Measurements from ENCODE around the gene GSTM3. TPM values are rescaled to one million over a fixed set of nuclear protein-coding genes. Genes with fewer than 3 reads are reported as not detected.

The GSTM3 gene
- total RNA-seq, 5 donors from 2014 or later (not counting 1 experiment from before 2014, with no cell fraction given): 8.4 to 17.1 (median 10.3) TPM

DNA sequence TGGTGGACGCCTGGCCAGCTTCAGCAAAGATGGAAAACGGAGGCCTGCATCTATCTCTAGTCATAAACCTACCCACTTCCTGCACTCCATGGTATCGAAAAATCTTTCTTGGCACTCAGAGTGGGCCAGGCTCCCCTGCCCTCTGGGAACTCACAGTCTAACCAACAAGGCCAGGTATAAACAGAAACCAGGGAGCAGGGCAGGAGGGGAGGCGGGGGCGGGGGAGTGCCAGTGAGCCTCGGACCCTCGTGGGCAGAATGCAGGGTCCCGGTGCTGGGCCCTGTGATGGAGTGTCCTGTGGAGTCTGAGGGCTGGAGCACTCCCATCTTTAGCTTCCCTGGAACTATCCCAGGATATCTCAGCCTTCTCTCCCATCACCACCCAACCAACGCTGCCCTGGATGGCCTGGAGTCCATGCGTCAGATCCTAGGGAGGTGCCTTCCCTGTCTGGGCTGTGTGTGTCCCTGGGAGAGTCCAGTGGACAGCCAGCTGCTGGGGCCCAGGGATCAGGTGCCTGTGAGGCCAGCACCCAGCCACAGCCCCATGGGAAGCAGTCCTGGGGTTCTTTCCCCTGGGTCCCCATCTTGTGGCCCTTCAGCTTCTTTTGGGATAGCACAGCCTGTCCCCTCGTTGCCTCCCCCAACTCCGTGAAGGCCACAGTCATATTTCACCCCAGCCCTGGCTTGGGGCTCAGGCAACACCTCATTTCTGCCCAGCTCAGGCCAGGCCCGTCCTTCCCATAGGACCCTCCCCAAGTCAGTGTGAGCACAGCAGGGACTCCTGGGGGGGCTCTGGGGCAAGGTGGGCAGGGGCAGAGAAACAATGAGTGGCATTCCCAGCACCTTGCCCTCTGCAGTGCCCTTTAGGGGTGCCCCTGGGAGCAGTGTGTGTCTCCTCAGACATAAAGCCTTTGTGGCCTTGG lies 24.0 kb upstream of the GSTM3 start:
- ATAC-seq (replicated peaks in 1 of 4) (no peak), DNase-seq (peak in 1 of 35 experiments; percentile 24)
- Mint-ChIP-seq H3K9me3 (no peaks in the 10 kb centered on the region), H3K36me3 (no peaks in the 10 kb centered on the region), H3K27me3 (peaks cover 0 to 1% of the 10 kb centered on the region in 2 donors), H3K4me1 (no peaks in the 10 kb centered on the region), H3K27ac (no peak overlapping the region), H3K4me3 (no peak overlapping the region)
- H3K4me1 ChIP-seq (ENCODE audit: control insufficient read depth in 1 of 2, extremely low read depth in 1 of 2, insufficient read depth in 2 of 2, low read length in 2 of 2): no peaks in the 10 kb centered on the region
- H3K9me3 ChIP-seq: no peaks in the 10 kb centered on the region
- ChIA-PET CTCF (interaction anchor here in 1 of 2 donors (0.6 kb wide), 2 partner anchors 255 to 266 kb away, joined by 3 read pairs; no protein-coding TSS in a partner anchor), POLR2A (no interaction called here)
- H3K27ac ChIP-seq (ENCODE audit: low read length): no peak overlapping the region
- no peak overlapping the region for H3K4me3 ChIP-seq (ENCODE audit: control insufficient read depth in 1 of 2, extremely low read depth in 1 of 2, low read length in 1 of 2)
- H3K27me3 ChIP-seq (replicated peaks in 1 of 2; ENCODE audit: control insufficient read depth in 2 of 2, extremely low read depth in 1 of 2, insufficient read depth in 2 of 2, low read length in 1 of 2): peaks cover 0 to 27% of the 10 kb centered on the region in 2 experiments
- H3K36me3 ChIP-seq (ENCODE audit: control insufficient read depth in 2 of 2, extremely low read depth in 1 of 2, insufficient read depth in 1 of 2, low read length in 1 of 2): no peaks in the 10 kb centered on the region
- WGBS (ENCODE audit: insufficient coverage): 76% methylated on average over 5 of the region's 13 CpGs

DNA sequence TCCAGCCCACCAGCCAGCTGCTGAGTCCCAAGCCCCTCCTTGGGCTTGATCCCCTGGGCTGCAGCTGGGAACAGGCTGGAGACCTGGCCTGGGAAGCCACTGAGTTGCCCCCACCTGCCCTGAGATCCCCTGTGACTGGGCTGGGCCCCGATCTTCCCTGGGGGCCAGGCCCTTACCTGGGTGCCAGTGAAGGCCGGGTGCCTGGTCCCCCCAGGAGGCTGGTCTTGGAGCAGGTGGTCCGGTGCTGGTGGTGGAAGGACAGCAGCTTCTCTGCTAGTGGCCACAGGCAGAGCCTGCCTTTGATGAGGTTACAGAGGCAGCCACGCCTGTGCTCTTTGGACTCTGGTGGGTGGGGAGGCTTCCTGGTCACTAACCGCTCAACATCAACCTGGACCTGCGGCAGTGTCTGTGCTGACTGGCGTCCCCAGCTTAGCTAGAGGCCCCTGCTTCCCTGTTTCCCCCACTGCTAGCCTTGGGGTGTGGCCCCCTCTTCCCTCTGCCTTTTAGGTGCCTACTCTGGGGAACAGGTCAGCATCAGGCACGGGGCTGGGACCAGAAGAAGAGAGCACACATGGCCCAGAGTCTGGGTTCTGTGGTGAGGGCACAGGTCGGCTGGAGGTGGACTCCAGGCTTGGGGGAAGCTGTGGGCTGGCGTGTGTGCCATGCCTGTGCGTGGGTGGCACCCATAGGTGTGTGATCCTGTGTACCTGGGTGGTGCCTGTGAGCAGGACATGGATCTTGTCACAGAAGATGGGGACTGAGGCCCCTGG lies 23.0 kb upstream of the GSTM3 start, which contains the start of gene EPS8L3:
TSS of gene EPS8L3 (minus strand) at position 278 of the 770 bp plus-strand sequence. CDS start 2,174 bp downstream, outside the sequence.
- no peak within 1 kb of the TSS for H3K27ac Mint-ChIP-seq
- Histone ChIP-seq H3K36me3 (ENCODE audit: control insufficient read depth in 2 of 2, extremely low read depth in 1 of 2, insufficient read depth in 1 of 2, low read length in 1 of 2) (no peaks in the 10 kb centered on the region), H3K27ac (ENCODE audit: low read length) (no peak within 1 kb of the TSS), H3K4me1 (ENCODE audit: control insufficient read depth in 1 of 2, extremely low read depth in 1 of 2, insufficient read depth in 2 of 2, low read length in 2 of 2) (no peaks in the 10 kb centered on the region), H3K4me3 (ENCODE audit: control insufficient read depth in 1 of 2, extremely low read depth in 1 of 2, low read length in 1 of 2) (no peak within 1 kb of the TSS), H3K27me3 (replicated peaks in 1 of 2; ENCODE audit: control insufficient read depth in 2 of 2, extremely low read depth in 1 of 2, insufficient read depth in 2 of 2, low read length in 1 of 2) (peaks cover 0 to 26% of the 10 kb centered on the region in 2 experiments), H3K9me3 (no peaks in the 10 kb centered on the region)
- DNase-seq (peak in 1 of 35 experiments; percentile 20), ATAC-seq (replicated peaks in 1 of 4) (no peak)
- H3K4me1 Mint-ChIP-seq: no peaks in the 10 kb centered on the region
- 66% methylated on average over 11 of the region's 11 CpGs for WGBS (ENCODE audit: insufficient coverage)
- no peaks in the 10 kb centered on the region for H3K36me3 Mint-ChIP-seq
- peaks cover 0 to 1% of the 10 kb centered on the region in 2 donors for H3K27me3 Mint-ChIP-seq
- H3K4me3 Mint-ChIP-seq: no peak within 1 kb of the TSS
- ChIA-PET CTCF (no interaction called here), POLR2A (no interaction called here)
- H3K9me3 Mint-ChIP-seq: no peaks in the 10 kb centered on the region

DNA sequence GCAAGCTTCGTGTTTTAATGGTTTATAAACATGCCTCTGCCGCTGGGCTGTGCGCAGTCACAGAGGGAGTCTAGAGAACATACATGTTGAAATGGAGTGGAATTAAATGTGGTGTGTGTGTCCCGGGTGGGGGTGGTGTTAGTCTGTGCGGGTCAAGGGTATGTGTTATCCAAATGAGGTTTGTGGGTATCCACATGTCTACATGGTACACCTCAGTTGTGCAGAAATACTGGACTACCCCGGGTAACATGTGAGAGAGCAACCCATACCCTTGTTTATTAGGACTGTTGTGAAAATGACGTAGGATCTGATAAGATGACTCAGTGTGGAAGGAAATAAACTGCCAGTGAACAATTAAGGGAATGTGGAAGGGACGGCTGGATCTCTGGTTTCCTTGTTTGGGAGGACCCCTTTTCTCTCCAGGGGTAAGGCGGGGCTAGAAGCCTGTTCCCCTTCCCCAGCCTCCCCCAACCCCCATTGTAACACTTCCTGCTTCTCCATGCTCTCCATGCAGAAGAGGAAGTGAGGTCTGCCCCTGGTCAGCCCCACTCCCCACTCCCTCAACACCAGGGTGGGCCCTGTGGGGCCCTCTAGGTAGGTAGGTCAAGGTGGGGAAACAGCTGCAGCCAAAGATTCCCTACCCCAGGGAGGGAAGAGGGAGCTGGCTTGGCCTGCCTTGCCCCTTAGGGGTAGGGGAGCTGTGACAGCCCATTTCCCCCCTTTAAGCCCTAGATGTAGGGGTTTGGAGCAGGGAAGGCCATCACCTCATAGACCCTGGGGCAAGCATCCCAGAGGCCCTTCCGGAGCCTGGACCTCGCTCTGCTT lies 22.2 kb upstream of the GSTM3 start:
- CTCF ChIA-PET: no interaction called here
- POLR2A ChIA-PET: no interaction called here

DNA sequence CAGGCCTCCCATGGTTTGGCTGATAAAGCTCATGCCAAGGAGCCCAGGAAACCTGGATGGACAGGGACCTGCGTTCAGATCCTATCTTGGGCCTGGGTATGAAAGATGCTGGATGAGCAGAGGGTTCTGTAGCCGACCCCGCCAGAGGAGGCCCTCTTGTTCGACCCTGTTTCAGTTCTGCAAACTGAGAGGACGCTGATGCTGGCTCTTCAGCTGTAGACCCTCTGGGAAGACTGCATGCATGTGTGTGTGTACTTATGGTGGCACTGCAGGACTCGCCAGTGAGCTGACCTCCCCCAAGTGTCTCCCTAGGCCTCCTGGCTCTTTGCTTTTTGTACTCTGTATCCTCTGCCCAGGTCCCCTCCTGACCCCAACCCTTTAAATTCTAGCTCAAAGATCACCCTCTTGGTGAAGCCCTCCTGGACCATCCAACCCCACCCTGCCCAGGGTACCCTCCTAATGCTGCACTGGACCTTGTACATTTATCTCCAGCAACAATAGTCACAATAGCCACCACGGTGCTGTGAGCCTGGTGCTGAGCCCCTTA lies 21.3 kb upstream of the GSTM3 start:
- DNase-seq (peak in 1 of 35 experiments; percentile 5), ATAC-seq (replicated peaks in 1 of 4) (no peak)
- WGBS (ENCODE audit: insufficient coverage): 91% methylated on average over 3 of the region's 7 CpGs
- no peaks in the 10 kb centered on the region for H3K36me3 Mint-ChIP-seq
- no peak overlapping the region for H3K4me3 ChIP-seq (ENCODE audit: control insufficient read depth in 1 of 2, extremely low read depth in 1 of 2, low read length in 1 of 2)
- no peak overlapping the region for H3K27ac Mint-ChIP-seq
- no peaks in the 10 kb centered on the region for H3K36me3 ChIP-seq (ENCODE audit: control insufficient read depth in 2 of 2, extremely low read depth in 1 of 2, insufficient read depth in 1 of 2, low read length in 1 of 2)
- ChIA-PET POLR2A (no interaction called here), CTCF (no interaction called here)
- no peak overlapping the region for H3K27ac ChIP-seq (ENCODE audit: low read length)
- H3K4me3 Mint-ChIP-seq: no peak overlapping the region
- no peaks in the 10 kb centered on the region for H3K4me1 ChIP-seq (ENCODE audit: control insufficient read depth in 1 of 2, extremely low read depth in 1 of 2, insufficient read depth in 2 of 2, low read length in 2 of 2)
- H3K27me3 ChIP-seq (replicated peaks in 1 of 2; ENCODE audit: control insufficient read depth in 2 of 2, extremely low read depth in 1 of 2, insufficient read depth in 2 of 2, low read length in 1 of 2): peaks cover 0 to 26% of the 10 kb centered on the region in 2 experiments
- H3K9me3 ChIP-seq: no peaks in the 10 kb centered on the region
- H3K9me3 Mint-ChIP-seq: no peaks in the 10 kb centered on the region
- no peaks in the 10 kb centered on the region for H3K4me1 Mint-ChIP-seq
- H3K27me3 Mint-ChIP-seq: peaks cover 0 to 1% of the 10 kb centered on the region in 2 donors

More for the DNA sequence above, 22.2 kb upstream of the GSTM3 start:
- peak in 1 of 4 experiments; percentile 24 for ATAC-seq (replicated peaks in 1 of 4)
- WGBS (ENCODE audit: insufficient coverage): 80% methylated on average over 6 of the region's 11 CpGs
- H3K4me1 ChIP-seq (ENCODE audit: control insufficient read depth in 1 of 2, extremely low read depth in 1 of 2, insufficient read depth in 2 of 2, low read length in 2 of 2): no peaks in the 10 kb centered on the region
- H3K36me3 Mint-ChIP-seq: no peaks in the 10 kb centered on the region
- no peak overlapping the region for H3K27ac Mint-ChIP-seq
- H3K4me1 Mint-ChIP-seq: no peaks in the 10 kb centered on the region
- peaks cover 0 to 1% of the 10 kb centered on the region in 2 donors for H3K27me3 Mint-ChIP-seq
- H3K9me3 ChIP-seq: no peaks in the 10 kb centered on the region
- H3K36me3 ChIP-seq (ENCODE audit: control insufficient read depth in 2 of 2, extremely low read depth in 1 of 2, insufficient read depth in 1 of 2, low read length in 1 of 2): no peaks in the 10 kb centered on the region
- H3K9me3 Mint-ChIP-seq: no peaks in the 10 kb centered on the region
- H3K4me3 Mint-ChIP-seq: no peak overlapping the region
- peak in 1 of 35 experiments; percentile 18 for DNase-seq
- H3K27me3 ChIP-seq (replicated peaks in 1 of 2; ENCODE audit: control insufficient read depth in 2 of 2, extremely low read depth in 1 of 2, insufficient read depth in 2 of 2, low read length in 1 of 2): peaks cover 0 to 26% of the 10 kb centered on the region in 2 experiments
- no peak overlapping the region for H3K27ac ChIP-seq (ENCODE audit: low read length)
- H3K4me3 ChIP-seq (ENCODE audit: control insufficient read depth in 1 of 2, extremely low read depth in 1 of 2, low read length in 1 of 2): no peak overlapping the region

DNA sequence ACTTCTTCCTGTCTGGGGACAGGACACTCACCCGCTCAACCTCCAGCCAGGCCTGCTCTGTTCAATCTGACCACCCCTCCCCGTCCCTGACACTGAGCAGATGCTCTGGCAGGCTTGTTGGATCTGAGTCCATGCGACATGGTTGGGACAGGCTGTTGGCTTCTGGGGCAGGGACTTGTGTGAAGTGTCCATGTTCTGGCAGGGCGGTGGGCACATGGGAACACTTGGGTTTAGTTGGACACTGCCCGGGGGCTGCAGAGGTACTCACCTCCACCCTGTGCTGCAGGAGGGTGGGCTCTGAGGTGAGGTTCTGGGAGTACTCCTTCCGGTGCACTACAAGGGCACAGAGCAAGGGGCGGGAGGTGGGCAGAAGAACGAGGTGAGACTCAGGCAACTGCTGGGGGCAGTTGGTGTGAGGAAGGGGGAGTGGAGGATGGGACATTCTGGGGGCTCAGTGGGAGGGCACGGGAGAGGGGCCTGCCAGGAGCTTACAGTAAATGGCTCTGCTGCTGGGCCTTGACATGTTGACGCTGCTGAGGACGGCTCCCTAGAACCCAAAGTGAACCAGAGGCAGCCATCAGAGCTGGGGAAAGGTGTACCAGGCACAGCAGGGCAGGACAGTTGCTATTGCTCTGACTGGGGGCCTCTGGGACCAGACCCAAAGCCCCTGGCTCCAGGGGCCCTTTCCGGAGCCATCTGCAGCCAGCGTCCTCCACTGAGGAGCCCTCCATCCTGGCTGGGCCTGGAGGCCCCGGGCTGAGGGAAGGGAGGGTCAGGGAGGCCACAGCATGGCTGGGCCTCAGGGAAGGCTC lies 20.6 kb upstream of the GSTM3 start:
- H3K9me3 Mint-ChIP-seq: no peaks in the 10 kb centered on the region
- POLR2A ChIA-PET: no interaction called here
- Histone ChIP-seq H3K4me3 (ENCODE audit: control insufficient read depth in 1 of 2, extremely low read depth in 1 of 2, low read length in 1 of 2) (no peak overlapping the region), H3K4me1 (ENCODE audit: control insufficient read depth in 1 of 2, extremely low read depth in 1 of 2, insufficient read depth in 2 of 2, low read length in 2 of 2) (no peaks in the 10 kb centered on the region), H3K27ac (ENCODE audit: low read length) (no peak overlapping the region), H3K36me3 (ENCODE audit: control insufficient read depth in 2 of 2, extremely low read depth in 1 of 2, insufficient read depth in 1 of 2, low read length in 1 of 2) (no peaks in the 10 kb centered on the region), H3K27me3 (replicated peaks in 1 of 2; ENCODE audit: control insufficient read depth in 2 of 2, extremely low read depth in 1 of 2, insufficient read depth in 2 of 2, low read length in 1 of 2) (peaks cover 0 to 28% of the 10 kb centered on the region in 2 experiments), H3K9me3 (no peaks in the 10 kb centered on the region)
- WGBS (ENCODE audit: insufficient coverage): 87% methylated on average over 10 of the region's 14 CpGs
- no peak overlapping the region for H3K27ac Mint-ChIP-seq
- H3K36me3 Mint-ChIP-seq: no peaks in the 10 kb centered on the region
- CTCF ChIA-PET: no interaction called here
- peaks cover 0 to 1% of the 10 kb centered on the region in 2 donors for H3K27me3 Mint-ChIP-seq
- H3K4me3 Mint-ChIP-seq: no peak overlapping the region
- ATAC-seq (replicated peaks in 1 of 4) (no peak), DNase-seq (peak in 2 of 35 experiments; percentile 7 to 16)
- no peaks in the 10 kb centered on the region for H3K4me1 Mint-ChIP-seq

Measured in T-cell (primary cell).